Measurements from ENCODE around the gene NDUFA5. TPM values are rescaled to one million over a fixed set of nuclear protein-coding genes. Genes with fewer than 3 reads are reported as not detected.
A peak's percentile ranks its signal among the peaks of the same experiment; 100 is the strongest.

Gene NDUFA5
- total RNA-seq = 10 to 100 TPM; 29.9 to 78.3 (median 56.8) TPM

DNA sequence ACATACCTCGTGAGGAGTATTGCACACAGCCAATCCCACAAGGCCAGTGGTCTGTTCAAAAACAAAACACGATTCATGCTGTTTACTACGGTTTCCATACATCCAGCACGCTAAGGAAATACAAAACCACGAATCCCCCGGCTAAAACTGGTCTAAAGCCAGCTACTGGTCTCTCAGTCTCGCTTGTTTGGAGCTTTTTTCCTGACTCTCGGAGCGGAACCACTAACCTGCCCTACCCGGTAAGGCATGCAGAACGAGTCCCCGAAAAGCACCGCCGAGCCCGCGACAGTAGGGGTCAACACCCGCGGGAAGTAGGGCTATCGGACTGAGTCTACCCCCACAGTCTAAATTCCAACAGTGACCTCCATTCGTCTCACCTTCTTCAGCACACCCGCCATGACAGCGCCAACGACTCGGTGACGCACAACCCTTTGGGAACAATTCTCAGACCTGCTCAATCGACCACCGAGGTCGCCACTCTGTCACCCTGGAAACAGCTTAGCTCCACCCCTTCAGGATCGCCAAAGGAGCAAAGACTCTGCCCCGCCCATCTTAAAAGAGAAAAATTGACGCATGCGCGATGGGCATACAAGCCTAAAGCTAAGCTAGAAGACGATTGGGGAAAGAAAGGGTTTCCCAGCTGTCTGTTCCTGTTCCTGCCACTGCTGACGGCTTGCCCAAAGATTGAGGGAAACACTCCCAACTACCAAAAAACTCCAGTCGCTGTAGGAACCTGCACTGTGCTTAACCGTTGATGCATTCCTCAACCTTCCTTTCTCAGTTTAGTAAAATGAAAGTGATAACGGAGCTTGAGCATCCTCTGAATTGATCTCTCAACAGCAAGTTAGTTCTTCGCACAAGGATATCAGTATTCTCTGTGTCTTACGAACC, at the start of gene NDUFA5:
Gene NDUFA5 (minus strand): TSS at position 421 of the 891 bp plus-strand sequence. CDS start 23 bp downstream, at position 398.
- Histone ChIP-seq H3K9me3 (no peaks in the 10 kb centered on the region), H3K36me3 (peaks cover 0 to 12% (median 6%) of the 10 kb centered on the region in 4 donors), H3K27me3 (no peaks in the 10 kb centered on the region), H3K4me3 (peak within 1 kb of the TSS; percentile 64 to 84 (median 74)), H3K27ac (peak within 1 kb of the TSS; percentile 88 to 93 (median 88)), H3K4me1 (peaks cover 4 to 45% (median 11%) of the 10 kb centered on the region in 4 donors)
- DNase-seq = peak; percentile 98
- TF ChIP-seq EP300 (IDR thresholded peaks at IDR 0.05; ENCODE audit: low read depth) = no peak
- peak; percentile 57 to 87 (median 85) for TF ChIP-seq POLR2AphosphoS5 (IDR thresholded peaks at IDR 0.05)
- TF ChIP-seq, protein P1, sequence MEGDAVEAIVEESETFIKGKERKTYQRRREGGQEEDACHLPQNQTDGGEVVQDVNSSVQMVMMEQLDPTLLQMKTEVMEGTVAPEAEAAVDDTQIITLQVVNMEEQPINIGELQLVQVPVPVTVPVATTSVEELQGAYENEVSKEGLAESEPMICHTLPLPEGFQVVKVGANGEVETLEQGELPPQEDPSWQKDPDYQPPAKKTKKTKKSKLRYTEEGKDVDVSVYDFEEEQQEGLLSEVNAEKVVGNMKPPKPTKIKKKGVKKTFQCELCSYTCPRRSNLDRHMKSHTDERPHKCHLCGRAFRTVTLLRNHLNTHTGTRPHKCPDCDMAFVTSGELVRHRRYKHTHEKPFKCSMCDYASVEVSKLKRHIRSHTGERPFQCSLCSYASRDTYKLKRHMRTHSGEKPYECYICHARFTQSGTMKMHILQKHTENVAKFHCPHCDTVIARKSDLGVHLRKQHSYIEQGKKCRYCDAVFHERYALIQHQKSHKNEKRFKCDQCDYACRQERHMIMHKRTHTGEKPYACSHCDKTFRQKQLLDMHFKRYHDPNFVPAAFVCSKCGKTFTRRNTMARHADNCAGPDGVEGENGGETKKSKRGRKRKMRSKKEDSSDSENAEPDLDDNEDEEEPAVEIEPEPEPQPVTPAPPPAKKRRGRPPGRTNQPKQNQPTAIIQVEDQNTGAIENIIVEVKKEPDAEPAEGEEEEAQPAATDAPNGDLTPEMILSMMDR (IDR thresholded peaks at IDR 0.05) = peak in 1 of 5 experiments; percentile 13
- peak; percentile 78 for TF ChIP-seq POLR2A (IDR thresholded peaks at IDR 0.05)
- 0 to 1% methylated on average over 7 to 40 of the region's 40 CpGs for WGBS, 2 donors (ENCODE audit: low coverage in 1 of 2)
- in situ Hi-C loops (cut with MboI; ENCODE audit: low pct_ligation_motif_present in 1 of 4, low pct_unique_long_range_greater_than_20kb in 1 of 4, low sequenced_read_pairs in 3 of 4) = loop anchor here in 1 of 4 donors (25.0 kb wide), 1 partner anchor 95 kb away; no protein-coding TSS in a partner anchor
- intact Hi-C loops (cut with DNase I; ENCODE audit: low total_unique reads) = no loop called here

DNA sequence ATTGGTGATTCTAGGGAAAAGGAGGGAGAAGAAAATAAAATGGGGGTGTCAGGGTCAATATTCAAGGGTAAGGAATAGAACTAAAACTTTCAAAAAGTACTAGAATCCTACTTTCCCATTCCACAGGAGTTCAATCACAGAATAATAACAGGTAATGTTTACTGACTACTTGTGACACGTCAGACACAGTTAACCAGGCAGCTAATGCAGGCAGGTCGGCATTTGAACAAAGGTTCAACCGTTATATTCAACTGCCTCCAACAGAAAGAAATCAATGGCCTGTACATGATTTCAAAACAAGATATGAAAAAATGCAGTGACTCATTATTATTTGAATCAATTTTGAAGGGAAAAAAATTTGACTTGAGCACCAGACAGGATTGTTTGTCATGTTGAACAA, 47.1 kb upstream of the NDUFA5 start:
- TF ChIP-seq EP300 (IDR thresholded peaks at IDR 0.05; ENCODE audit: low read depth) (no peak), POLR2A (IDR thresholded peaks at IDR 0.05) (no peak), POLR2AphosphoS5 (IDR thresholded peaks at IDR 0.05) (no peak)
- TF ChIP-seq, protein P1 (IDR thresholded peaks at IDR 0.05) = no peak
- no peak overlapping the region for H3K4me3 ChIP-seq
- no peak overlapping the region for H3K27ac ChIP-seq
- 61 to 62% methylated on average over 3 of the region's 3 CpGs for WGBS, 2 donors (ENCODE audit: low coverage in 1 of 2)
- no peaks in the 10 kb centered on the region for H3K9me3 ChIP-seq
- no peaks in the 10 kb centered on the region for H3K36me3 ChIP-seq
- intact Hi-C loops (cut with DNase I; ENCODE audit: low total_unique reads) (no loop called here), in situ Hi-C loops (cut with MboI; ENCODE audit: low pct_ligation_motif_present in 1 of 4, low pct_unique_long_range_greater_than_20kb in 1 of 4, low sequenced_read_pairs in 3 of 4) (no loop called here)
- H3K4me1 ChIP-seq = no peaks in the 10 kb centered on the region
- no peak for DNase-seq
- no peaks in the 10 kb centered on the region for H3K27me3 ChIP-seq

DNA sequence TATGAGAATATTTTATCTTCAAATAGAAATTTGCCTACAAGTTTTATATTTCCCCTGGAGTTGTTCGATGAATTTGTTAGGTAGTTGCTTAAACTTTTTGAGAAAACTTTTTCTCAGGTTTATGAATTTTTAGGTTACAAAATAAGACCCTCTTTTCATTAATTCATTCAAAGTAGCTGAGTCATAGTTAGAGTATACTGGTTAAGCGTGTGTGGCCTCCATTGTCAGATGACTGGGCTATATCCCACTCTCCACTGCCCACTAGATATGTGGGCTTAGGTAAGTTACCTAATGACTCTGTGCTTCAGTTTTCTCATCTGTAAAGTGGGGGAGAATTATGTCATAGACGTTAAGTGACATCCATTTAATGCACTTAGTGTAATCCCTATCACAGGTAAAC, 45.0 kb upstream of the NDUFA5 start:
- in situ Hi-C loops (cut with MboI; ENCODE audit: low pct_ligation_motif_present in 1 of 4, low pct_unique_long_range_greater_than_20kb in 1 of 4, low sequenced_read_pairs in 3 of 4) = no loop called here
- Histone ChIP-seq H3K9me3 (no peaks in the 10 kb centered on the region), H3K4me1 (no peaks in the 10 kb centered on the region), H3K27ac (no peak overlapping the region), H3K36me3 (no peaks in the 10 kb centered on the region), H3K4me3 (no peak overlapping the region), H3K27me3 (no peaks in the 10 kb centered on the region)
- intact Hi-C loops (cut with DNase I; ENCODE audit: low total_unique reads) = no loop called here
- TF ChIP-seq POLR2A (IDR thresholded peaks at IDR 0.05) (no peak), EP300 (IDR thresholded peaks at IDR 0.05; ENCODE audit: low read depth) (no peak), POLR2AphosphoS5 (IDR thresholded peaks at IDR 0.05) (no peak)
- TF ChIP-seq, protein P1 (IDR thresholded peaks at IDR 0.05) = no peak
- WGBS, 2 donors (ENCODE audit: low coverage in 1 of 2) = 76 to 83% methylated on average over 3 of the region's 3 CpGs
- no peak for DNase-seq

DNA sequence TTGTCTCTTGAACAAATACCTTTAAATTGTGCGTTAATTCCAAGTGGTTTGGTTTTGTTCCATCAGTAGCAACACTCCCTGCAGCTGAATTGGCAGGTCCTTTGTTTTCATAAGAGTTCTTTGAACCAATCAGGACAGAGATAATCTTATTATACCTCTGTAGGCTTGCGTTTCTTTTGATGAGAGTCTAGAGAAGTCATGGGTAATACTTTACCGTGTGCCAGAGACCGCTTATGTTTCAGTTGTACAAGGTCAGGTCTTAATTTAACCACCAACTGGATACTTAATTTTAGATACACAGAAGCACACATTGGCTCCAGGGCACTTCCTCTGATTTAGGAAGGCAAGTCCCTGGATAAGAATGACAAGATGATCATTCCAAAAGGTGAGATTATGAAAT, 43.9 kb upstream of the NDUFA5 start, which contains the start of gene ASB15:
Gene ASB15 (plus strand): TSS at position 292 of the 400 bp plus-strand sequence. CDS start 12,682 bp downstream, outside the sequence.
- intact Hi-C loops (cut with DNase I; ENCODE audit: low total_unique reads) (no loop called here), in situ Hi-C loops (cut with MboI; ENCODE audit: low pct_ligation_motif_present in 1 of 4, low pct_unique_long_range_greater_than_20kb in 1 of 4, low sequenced_read_pairs in 3 of 4) (no loop called here)
- no peak within 1 kb of the TSS for H3K4me3 ChIP-seq
- no peaks in the 10 kb centered on the region for H3K9me3 ChIP-seq
- no peaks in the 10 kb centered on the region for H3K36me3 ChIP-seq
- no peak within 1 kb of the TSS for H3K27ac ChIP-seq
- TF ChIP-seq EP300 (IDR thresholded peaks at IDR 0.05; ENCODE audit: low read depth) = no peak
- no peak for TF ChIP-seq POLR2A (IDR thresholded peaks at IDR 0.05)
- TF ChIP-seq, protein P1 (IDR thresholded peaks at IDR 0.05) = no peak
- TF ChIP-seq POLR2AphosphoS5 (IDR thresholded peaks at IDR 0.05) = no peak
- H3K27me3 ChIP-seq = no peaks in the 10 kb centered on the region
- 75 to 88% methylated on average over 4 of the region's 4 CpGs for WGBS, 2 donors (ENCODE audit: low coverage in 1 of 2)
- DNase-seq = no peak
- H3K4me1 ChIP-seq = no peaks in the 10 kb centered on the region
